ENCODE measurements around the gene WBP11. TPM values are rescaled to one million over a fixed set of nuclear protein-coding genes. Genes with fewer than 3 reads are reported as not detected.
A peak's percentile ranks its signal among the peaks of the same experiment; 100 is the strongest.

The WBP11 gene
- total RNA-seq, 1 experiment from 2014 or later = 111 TPM

DNA sequence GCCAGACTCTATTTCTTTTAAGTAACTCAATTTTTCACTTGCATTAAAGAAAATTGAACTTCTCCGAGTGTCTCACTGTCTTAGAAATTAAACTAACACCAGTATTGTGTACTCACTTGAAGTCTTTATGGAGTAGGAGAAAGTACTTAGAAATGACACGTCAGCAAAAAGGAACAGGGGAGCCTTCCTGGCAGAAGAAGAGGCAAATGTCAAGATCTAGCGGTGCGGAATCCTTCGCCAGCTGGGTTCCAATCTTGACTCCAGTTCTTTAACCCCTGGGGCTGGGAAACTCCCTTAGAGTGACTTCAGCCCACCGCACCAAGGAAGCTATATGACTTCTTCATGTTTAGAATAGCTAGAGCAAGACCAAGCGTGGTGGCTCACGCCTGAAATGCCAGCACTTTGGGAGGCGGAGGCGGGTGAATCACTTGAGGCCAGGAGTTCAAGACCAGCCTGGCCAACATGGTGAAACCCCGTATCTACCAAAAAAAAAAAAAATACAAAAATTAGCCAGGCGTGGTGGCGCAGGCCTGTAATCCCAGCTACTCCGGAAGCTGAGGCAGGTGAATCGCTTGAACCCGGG, 34.4 kb downstream of the WBP11 start:
- Mint-ChIP-seq H3K27me3 (ENCODE audit: low read depth) (no peaks in the 10 kb centered on the region; the same call in 1 of the 2 replicates), H3K4me3 (peak overlapping the region; percentile 99), H3K9me3 (peaks cover 13% of the 10 kb centered on the region), H3K27ac (peak overlapping the region; percentile 100), H3K36me3 (peaks cover 34% of the 10 kb centered on the region), H3K4me1 (peaks cover 40% of the 10 kb centered on the region)
- TF ChIP-seq, protein P1, sequence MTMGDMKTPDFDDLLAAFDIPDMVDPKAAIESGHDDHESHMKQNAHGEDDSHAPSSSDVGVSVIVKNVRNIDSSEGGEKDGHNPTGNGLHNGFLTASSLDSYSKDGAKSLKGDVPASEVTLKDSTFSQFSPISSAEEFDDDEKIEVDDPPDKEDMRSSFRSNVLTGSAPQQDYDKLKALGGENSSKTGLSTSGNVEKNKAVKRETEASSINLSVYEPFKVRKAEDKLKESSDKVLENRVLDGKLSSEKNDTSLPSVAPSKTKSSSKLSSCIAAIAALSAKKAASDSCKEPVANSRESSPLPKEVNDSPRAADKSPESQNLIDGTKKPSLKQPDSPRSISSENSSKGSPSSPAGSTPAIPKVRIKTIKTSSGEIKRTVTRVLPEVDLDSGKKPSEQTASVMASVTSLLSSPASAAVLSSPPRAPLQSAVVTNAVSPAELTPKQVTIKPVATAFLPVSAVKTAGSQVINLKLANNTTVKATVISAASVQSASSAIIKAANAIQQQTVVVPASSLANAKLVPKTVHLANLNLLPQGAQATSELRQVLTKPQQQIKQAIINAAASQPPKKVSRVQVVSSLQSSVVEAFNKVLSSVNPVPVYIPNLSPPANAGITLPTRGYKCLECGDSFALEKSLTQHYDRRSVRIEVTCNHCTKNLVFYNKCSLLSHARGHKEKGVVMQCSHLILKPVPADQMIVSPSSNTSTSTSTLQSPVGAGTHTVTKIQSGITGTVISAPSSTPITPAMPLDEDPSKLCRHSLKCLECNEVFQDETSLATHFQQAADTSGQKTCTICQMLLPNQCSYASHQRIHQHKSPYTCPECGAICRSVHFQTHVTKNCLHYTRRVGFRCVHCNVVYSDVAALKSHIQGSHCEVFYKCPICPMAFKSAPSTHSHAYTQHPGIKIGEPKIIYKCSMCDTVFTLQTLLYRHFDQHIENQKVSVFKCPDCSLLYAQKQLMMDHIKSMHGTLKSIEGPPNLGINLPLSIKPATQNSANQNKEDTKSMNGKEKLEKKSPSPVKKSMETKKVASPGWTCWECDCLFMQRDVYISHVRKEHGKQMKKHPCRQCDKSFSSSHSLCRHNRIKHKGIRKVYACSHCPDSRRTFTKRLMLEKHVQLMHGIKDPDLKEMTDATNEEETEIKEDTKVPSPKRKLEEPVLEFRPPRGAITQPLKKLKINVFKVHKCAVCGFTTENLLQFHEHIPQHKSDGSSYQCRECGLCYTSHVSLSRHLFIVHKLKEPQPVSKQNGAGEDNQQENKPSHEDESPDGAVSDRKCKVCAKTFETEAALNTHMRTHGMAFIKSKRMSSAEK (CRISPR knock-in tag; IDR thresholded peaks at IDR 0.05; ENCODE audit: borderline replicate concordance) = no peak
- TF ChIP-seq NFATC4 (CRISPR knock-in tag; IDR thresholded peaks at IDR 0.05) = no peak
- no peak for TF ChIP-seq SOX15 (CRISPR knock-in tag; IDR thresholded peaks at IDR 0.05)
- ChIA-PET POLR2A (interaction anchor here (0.6 to 3.2 kb wide), 9 partner anchors 13 to 1769 kb away, joined by 3 to 23 read pairs (median 4); partner anchors contain the start of genes C12orf60 and WBP11), CTCF (interaction anchor here (0.7 to 3.5 kb wide), 8 partner anchors 9 to 59 kb away, joined by 3 to 21 read pairs (median 6); partner anchors contain the start of genes C12orf60 and WBP11)
- ATAC-seq (no peak), DNase-seq (ENCODE audit: low spot score) (peak; percentile 15)

DNA sequence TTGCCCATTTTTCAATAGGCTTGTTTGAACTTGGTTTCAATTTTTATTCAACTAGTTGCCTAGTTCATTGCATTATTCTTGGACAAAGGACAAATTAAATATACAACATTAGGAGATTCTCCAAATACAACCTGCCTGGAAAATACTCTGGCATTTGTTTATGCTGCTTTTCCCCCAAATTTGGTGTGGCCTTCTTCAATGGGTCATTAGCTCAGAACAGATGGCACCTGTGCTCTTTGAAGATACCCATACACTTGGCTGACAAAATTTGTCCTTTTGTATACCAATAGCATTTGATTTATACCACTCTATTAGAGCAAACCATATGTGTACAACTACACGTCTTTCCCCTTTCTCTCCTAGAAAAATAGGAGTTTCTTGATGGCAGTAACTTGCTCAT, 35.7 kb downstream of the WBP11 start:
- Mint-ChIP-seq H3K4me1 (peaks cover 35% of the 10 kb centered on the region), H3K36me3 (peaks cover 36% of the 10 kb centered on the region), H3K27me3 (ENCODE audit: low read depth) (no peaks in the 10 kb centered on the region; the same call in 1 of the 2 replicates), H3K4me3 (peak overlapping the region; percentile 99), H3K27ac (peak overlapping the region; percentile 72; the same call in 1 of the 2 replicates), H3K9me3 (peaks cover 13% of the 10 kb centered on the region)
- no peak for TF ChIP-seq ESRRA (CRISPR knock-in tag; IDR thresholded peaks at IDR 0.05; ENCODE audit: borderline replicate concordance)
- TF ChIP-seq SMAD3 (CRISPR knock-in tag; IDR thresholded peaks at IDR 0.05; ENCODE audit: borderline replicate concordance) = no peak
- TF ChIP-seq, protein P2, sequence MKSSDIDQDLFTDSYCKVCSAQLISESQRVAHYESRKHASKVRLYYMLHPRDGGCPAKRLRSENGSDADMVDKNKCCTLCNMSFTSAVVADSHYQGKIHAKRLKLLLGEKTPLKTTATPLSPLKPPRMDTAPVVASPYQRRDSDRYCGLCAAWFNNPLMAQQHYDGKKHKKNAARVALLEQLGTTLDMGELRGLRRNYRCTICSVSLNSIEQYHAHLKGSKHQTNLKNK (CRISPR knock-in tag; IDR thresholded peaks at IDR 0.05) = no peak
- no peak for TF ChIP-seq TCF7 (CRISPR knock-in tag; IDR thresholded peaks at IDR 0.05; ENCODE audit: low read depth)
- TF ChIP-seq, protein P3, sequence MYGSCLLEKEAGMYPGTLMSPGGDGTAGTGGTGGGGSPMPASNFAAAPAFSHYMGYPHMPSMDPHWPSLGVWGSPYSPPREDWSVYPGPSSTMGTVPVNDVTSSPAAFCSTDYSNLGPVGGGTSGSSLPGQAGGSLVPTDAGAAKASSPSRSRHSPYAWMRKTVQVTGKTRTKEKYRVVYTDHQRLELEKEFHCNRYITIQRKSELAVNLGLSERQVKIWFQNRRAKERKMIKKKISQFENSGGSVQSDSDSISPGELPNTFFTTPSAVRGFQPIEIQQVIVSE (CRISPR knock-in tag; IDR thresholded peaks at IDR 0.05; ENCODE audit: borderline replicate concordance) = no peak
- TF ChIP-seq, protein P4, sequence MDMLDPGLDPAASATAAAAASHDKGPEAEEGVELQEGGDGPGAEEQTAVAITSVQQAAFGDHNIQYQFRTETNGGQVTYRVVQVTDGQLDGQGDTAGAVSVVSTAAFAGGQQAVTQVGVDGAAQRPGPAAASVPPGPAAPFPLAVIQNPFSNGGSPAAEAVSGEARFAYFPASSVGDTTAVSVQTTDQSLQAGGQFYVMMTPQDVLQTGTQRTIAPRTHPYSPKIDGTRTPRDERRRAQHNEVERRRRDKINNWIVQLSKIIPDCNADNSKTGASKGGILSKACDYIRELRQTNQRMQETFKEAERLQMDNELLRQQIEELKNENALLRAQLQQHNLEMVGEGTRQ (CRISPR knock-in tag; IDR thresholded peaks at IDR 0.05) = no peak
- 0 out of 2 replicates have a peak, but pooled peaks have one; percentile 68 for TF ChIP-seq EMX1 (CRISPR knock-in tag; IDR thresholded peaks at IDR 0.05)
- ChIA-PET CTCF (no interaction called here), POLR2A (no interaction called here)
- DNase-seq (ENCODE audit: low spot score) (no peak), ATAC-seq (no peak)

DNA sequence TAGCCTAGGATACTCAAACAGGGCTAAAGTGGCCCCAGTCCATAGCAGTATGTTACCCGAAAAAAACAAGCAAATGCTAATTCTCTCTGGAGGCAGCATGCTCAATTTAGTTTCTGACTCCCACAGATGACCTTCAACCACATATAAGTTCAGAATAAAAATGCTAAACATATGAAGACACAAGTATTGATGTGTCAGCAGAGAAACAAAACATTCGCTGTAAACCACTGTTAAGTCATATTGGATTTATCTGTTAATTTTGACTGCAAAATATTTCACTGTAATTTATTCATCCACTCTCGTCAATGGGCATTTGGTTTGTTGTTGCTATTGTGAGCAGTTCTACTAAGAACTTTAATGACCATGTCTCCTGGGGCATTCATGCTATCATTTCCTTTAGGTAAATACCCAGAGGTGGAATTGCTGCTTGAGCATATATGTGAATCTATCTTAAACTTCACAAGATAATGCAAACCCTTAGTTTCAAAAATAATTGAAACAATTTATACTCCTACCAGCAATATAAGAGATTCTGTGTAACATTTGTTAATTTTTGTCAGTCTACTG, 36.5 kb downstream of the WBP11 start:
- POLR2A ChIA-PET = no interaction called here
- Mint-ChIP-seq H3K36me3 (peaks cover 45% of the 10 kb centered on the region), H3K27me3 (ENCODE audit: low read depth) (no peaks in the 10 kb centered on the region; the same call in 1 of the 2 replicates), H3K4me3 (peak overlapping the region; percentile 99), H3K4me1 (peaks cover 29% of the 10 kb centered on the region), H3K9me3 (peaks cover 22% of the 10 kb centered on the region), H3K27ac (peak overlapping the region; percentile 78)
- CTCF ChIA-PET = no interaction called here
- no peak for ATAC-seq
- no peak for DNase-seq (ENCODE audit: low spot score)
- TF ChIP-seq, protein P5, sequence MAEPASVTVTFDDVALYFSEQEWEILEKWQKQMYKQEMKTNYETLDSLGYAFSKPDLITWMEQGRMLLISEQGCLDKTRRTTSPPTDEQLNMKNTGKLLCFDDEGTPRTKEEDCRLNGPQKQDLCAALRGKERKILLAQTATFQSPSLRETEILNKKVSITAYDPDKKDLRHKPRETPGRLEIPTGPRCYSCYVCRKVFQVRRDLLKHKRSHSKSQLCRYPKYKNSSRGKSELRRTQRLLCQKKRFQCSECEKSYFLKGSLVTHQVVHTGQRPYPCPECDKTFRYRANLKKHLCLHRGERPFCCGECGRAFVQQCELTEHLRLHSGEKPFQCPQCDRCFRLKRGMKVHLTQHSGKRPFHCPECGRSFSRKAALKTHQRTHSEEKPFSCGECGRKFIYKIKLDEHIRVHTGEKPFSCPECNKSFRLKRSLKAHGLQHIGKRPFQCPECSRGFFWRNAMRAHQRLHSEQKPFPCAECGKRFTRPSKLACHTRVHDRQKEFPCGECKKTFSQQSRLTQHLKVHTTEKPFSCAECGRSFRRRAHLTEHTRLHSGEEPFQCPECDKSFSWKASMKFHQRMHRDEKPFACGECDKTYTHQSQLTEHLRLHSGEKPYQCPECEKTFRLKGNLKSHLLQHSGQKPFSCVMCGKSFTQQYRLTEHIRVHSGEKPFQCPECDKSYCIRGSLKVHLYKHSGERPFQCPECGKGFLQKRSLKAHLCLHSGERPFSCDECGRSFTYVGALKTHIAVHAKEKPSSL (CRISPR knock-in tag; conservative IDR thresholded peaks at IDR 0.05) = peak; percentile 70; the same call in 1 of the 2 replicates
- TF ChIP-seq EMX1 (CRISPR knock-in tag; IDR thresholded peaks at IDR 0.05) (peak; percentile 53; the same call in 1 of the 2 replicates), NFATC4 (CRISPR knock-in tag; IDR thresholded peaks at IDR 0.05) (peak; percentile 86; the same call in 1 of the 2 replicates), ZNF121 (CRISPR knock-in tag; IDR thresholded peaks at IDR 0.05) (no peak), PRRX2 (CRISPR knock-in tag; IDR thresholded peaks at IDR 0.05) (no peak; the same call in 1 of the 2 replicates)
- TF ChIP-seq, protein P6, sequence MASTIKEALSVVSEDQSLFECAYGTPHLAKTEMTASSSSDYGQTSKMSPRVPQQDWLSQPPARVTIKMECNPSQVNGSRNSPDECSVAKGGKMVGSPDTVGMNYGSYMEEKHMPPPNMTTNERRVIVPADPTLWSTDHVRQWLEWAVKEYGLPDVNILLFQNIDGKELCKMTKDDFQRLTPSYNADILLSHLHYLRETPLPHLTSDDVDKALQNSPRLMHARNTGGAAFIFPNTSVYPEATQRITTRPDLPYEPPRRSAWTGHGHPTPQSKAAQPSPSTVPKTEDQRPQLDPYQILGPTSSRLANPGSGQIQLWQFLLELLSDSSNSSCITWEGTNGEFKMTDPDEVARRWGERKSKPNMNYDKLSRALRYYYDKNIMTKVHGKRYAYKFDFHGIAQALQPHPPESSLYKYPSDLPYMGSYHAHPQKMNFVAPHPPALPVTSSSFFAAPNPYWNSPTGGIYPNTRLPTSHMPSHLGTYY (CRISPR knock-in tag; IDR thresholded peaks at IDR 0.05) = peak; percentile 54; the same call in 1 of the 2 replicates
